A549 (cell line): ENCODE measurements around the gene ACSS3.

Source experiments
- CTCF ChIP-seq: fragments of >200 bp; sonication (Bioruptor Twin); formaldehyde crosslinking; IDR thresholded peaks from 3 replicates; pipeline ENCODE4 v1.5.1; 2016
- HMGXB4 ChIP-seq: fragments of 250-450 bp; sonication (Bioruptor Pico); IDR thresholded peaks from 2 replicates; pipeline ENCODE4 v1.5.0; 2021; ENCODE audit warnings: mild to moderate bottlenecking, moderate library complexity, borderline replicate concordance
- POLR2A ChIP-seq: IDR thresholded peaks from 2 replicates; pipeline ENCODE4 v1.6.1; 2012; ENCODE audit warnings: mild to moderate bottlenecking, low read length

- TF ChIP-seq HMGXB4 (CRISPR knock-in tag) (no peak), CTCF (no peak), POLR2A (no peak)
These were observed 129.3 kb downstream of the ACSS3 start for GRCh38 chr12:81207173-81207572.
